HAP-1 (cell line): Measurements from ENCODE around the gene EVL.

ENCODE experiments used
- DNase-seq, 2 experiments: peaks; one replicate each; pipeline ENCODE4 v3.0.0-alpha.2; 2016 to 2020; ENCODE audit warnings: low spot score in 2 of 2
- H3K27me3 ChIP-seq: fragments of 250-450 bp; sonication (Bioruptor Pico); 2 replicates; pipeline ENCODE4 v1.5.1; 2020; ENCODE audit warnings: low read depth, mild to moderate bottlenecking, moderate library complexity
- H3K36me3 ChIP-seq: fragments of 250-450 bp; sonication (Bioruptor Pico); replicated peaks from 2 replicates; pipeline ENCODE4 v1.5.1; 2020; ENCODE audit warnings: mild to moderate bottlenecking
- H3K4me1 ChIP-seq: fragments of 250-450 bp; sonication (Bioruptor Pico); 2 replicates; pipeline ENCODE4 v1.5.1; 2020; ENCODE audit warnings: mild to moderate bottlenecking
- H3K4me3 ChIP-seq: fragments of 250-450 bp; sonication (Bioruptor Pico); 2 replicates; pipeline ENCODE4 v1.5.1; 2020; ENCODE audit warnings: mild to moderate bottlenecking, moderate library complexity
- H3K9me3 ChIP-seq: fragments of 250-450 bp; sonication (Bioruptor Pico); 2 replicates; pipeline ENCODE4 v1.5.1; 2020; ENCODE audit warnings: mild to moderate bottlenecking, moderate library complexity
- in situ Hi-C: fragments of 300-500 bp; cut with MboI; formaldehyde crosslinking; loops from 3 replicates; pipeline ENCODE4 v1.14.3; 2020; ENCODE audit warnings: low sequenced_read_pairs, inconsistent platforms, mixed read lengths

EVL gene

DNA sequence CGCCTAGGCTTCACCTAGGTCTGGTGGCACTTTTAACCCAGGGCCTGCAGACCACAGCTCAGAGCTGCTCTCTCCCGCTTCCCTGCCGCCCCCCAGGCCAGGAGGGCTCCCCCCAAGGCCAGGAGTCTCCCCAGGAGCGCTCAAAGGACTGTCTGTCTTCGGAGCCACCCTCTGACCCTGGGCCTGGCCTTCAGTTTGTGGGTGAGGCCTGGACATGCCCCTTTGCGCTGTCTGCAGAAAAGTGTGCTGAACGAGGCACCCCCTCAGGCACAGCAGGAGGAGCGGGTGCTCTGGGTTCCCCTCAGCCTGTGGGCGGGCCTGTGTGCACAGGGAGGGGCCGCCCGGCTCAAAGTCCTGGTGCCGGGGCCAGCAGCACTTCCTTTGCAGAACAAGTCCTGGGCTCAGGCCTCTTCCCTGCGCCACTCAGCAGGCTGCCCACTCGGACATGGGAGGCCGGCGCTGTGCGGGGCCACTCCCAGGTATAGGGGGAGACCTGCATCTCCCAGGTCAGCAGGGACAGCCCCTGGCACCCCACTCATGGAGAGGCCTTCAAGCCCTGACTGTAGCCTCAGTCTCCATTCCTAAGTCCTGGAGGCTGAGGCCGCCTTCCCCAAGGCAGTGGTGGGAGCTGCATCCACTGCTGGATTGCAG, 79.9 kb downstream of the EVL start:
- Histone ChIP-seq H3K9me3 (no peaks in the 10 kb centered on the region), H3K4me3 (no peak overlapping the region), H3K27me3 (no peaks in the 10 kb centered on the region), H3K36me3 (no peaks in the 10 kb centered on the region), H3K4me1 (no peaks in the 10 kb centered on the region)
- no peak for DNase-seq
- in situ Hi-C loops = no loop called here

DNA sequence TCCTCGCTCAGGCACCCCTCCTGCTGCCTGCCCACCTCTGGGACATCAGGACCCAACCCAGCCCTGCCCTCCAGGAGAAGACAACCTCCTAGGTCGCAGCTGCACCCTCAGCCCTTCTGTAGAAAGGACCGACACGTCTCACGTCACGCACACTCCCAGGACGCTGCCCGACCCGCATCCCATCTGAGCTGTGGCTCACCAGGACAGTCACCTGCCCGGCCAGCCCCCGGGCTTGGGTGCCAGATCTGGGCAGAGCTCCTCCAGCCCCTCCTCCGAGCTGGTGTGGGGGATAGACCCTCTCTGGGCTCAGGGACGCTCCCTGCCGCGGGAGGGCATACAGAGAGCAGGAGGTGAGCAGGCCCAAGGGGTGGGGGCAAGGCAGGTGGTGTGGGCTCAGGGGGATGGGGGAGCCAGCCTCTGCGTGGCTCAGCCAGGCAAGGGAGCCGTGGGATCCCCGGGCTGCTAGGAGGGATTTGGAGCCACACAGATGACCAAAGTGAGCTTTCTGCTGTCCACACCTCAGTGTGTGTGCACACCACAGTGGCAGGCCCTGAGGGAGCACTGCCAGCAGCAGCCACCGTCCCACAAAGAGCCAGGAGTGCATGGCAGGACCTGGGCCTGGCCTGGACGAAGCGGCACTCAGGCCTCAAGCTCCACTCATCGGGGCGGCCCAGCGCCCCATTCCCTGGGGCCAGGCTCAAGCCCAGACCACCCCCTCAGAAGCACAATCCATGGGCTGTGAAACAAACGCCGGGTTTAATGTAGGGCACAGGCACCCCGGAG, 80.7 kb downstream of the EVL start:
- Histone ChIP-seq H3K4me1 (no peaks in the 10 kb centered on the region), H3K36me3 (no peaks in the 10 kb centered on the region), H3K9me3 (no peaks in the 10 kb centered on the region), H3K27me3 (no peaks in the 10 kb centered on the region), H3K4me3 (no peak overlapping the region)
- DNase-seq = no peak
- in situ Hi-C loops = no loop called here

DNA sequence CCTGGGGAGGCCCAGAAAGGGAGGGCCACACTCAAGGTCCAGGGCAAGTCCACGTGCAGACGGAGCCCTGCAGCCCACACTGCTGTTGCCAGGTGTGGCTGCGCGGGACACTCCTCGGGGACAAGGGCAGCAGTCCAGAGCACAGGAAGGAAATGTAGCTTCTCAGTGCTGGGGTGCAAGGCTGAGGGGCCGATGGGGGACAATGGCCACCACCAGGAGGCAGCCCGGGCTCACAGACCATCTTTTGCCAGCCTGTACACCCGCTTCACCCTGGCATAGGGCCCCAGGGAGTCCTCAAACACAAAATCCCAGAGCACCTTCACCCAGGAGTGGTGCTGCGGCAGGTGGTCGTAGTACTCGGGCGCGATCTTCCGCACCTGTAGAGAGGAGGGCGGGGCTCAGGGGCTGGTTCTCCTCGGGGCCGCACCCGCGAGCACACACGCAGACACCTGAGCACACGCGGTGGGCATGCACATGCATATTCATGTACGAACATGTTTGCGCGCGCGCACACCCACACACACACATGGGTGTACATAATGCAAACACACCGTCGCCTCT, 81.4 kb downstream of the EVL start:
- H3K27me3 ChIP-seq = no peaks in the 10 kb centered on the region
- H3K9me3 ChIP-seq = no peaks in the 10 kb centered on the region
- in situ Hi-C loops = no loop called here
- no peak overlapping the region for H3K4me3 ChIP-seq
- no peaks in the 10 kb centered on the region for H3K36me3 ChIP-seq
- no peak for DNase-seq
- no peaks in the 10 kb centered on the region for H3K4me1 ChIP-seq

DNA sequence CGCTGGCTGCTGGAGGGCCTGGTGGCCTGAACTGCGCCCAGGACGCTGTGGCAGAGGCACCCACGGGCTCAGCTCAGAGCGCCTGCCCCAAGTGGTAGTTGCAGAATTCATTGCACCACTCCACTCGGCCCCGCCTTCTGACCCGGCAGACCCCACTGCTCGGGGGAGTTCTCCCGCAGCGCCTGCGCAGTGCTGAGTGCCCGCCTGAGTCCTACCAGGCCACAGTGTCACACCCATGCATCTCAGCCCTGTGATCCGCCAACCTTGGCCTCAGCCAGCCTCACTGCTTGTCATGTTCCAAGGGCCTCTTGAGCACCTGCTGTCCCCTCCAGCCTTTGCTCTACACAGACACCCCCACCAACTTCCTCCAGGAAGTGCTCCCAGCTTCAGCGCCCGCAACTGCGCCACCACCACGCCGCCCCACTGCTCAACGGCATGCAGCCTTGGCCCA, 82.0 kb downstream of the EVL start:
- no peak overlapping the region for H3K4me3 ChIP-seq
- no peak for DNase-seq
- in situ Hi-C loops = no loop called here

DNA sequence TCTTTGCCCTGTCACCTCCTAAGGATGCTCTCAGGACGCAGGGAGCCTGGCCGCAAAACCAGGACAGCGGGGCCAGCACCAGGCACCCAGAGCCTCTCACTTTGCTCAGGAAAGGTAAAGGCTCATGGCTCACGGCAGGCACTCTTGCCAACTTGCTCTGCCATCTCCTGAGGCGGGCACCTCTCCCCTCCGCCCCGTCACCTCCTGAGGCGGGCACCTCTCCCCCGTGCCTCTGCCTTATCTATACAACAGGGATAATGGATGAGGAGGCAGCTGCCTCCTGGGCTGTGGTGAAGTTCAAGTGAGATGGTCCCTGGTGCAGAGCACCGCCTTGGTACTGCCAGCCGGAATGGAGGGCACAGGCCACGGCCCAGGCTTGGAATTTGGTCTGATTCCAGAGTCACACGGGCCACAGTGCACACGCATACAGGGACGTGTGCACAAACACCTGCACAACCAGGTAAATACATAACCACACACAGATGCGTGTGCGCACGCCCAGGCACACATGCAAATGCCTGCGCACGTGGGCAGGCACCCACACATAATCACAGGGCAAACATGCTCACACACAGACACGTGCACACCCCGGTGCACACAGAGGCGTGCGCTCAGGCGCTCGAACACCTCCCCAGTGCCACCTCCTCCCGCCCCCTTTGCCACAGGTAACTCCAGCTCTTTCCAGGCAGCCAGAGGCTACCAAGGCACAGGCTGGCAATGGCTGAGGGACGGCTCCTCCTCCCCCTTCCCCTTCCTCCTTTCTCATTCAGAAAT, 82.7 kb downstream of the EVL start:
- no peaks in the 10 kb centered on the region for H3K4me1 ChIP-seq
- H3K9me3 ChIP-seq = no peaks in the 10 kb centered on the region
- DNase-seq = no peak
- H3K4me3 ChIP-seq = no peak overlapping the region
- in situ Hi-C loops = no loop called here
- H3K27me3 ChIP-seq = no peaks in the 10 kb centered on the region
- no peaks in the 10 kb centered on the region for H3K36me3 ChIP-seq

More for the DNA sequence above, 82.0 kb downstream of the EVL start:
- Histone ChIP-seq H3K4me1 (no peaks in the 10 kb centered on the region), H3K27me3 (no peaks in the 10 kb centered on the region), H3K36me3 (no peaks in the 10 kb centered on the region), H3K9me3 (no peaks in the 10 kb centered on the region)

DNA sequence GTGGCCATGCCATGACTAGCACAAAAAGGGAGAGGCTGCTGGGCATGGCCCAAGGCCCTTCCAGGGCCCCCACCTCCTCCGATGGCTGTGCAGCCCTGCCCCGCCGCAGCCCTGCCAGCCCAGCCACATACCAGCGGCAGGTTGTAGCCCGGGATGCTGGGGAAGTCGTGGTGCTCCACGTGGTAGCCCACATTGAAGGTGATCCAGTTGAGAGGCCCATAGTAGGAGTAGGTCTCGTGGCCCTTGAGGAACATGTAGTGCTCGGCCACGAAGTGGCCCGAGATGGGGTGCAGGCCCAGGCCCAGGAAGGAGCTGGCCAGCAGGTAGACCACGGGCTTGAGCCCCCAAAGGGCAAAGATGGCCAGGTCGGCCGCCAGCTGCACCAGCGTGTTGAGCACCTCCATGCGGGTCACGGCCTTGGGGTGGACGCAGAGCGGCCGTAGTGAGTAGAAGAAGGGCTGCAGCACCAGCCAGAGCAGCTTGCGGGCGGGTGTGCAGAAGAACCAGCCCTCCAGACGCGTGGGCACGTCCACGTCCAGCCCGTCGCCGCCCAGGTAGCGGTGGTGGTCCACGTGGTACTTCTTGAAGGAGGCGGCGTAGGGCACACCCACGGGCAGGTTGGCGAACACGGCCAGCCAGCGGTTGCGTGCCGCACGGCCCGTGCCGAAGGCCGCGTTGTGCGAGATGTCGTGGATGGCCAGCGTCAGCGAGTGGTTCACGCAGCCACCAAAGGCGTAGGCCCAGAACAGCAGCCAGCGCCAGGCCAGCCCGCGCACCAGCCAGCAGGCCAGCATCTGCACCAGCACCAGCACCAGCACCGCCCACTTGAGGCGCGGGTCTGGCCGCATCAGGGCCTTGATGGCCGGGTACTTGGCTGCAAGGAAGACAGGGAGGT, 83.9 kb downstream of the EVL start:
- Histone ChIP-seq H3K4me3 (no peak overlapping the region), H3K4me1 (no peaks in the 10 kb centered on the region), H3K9me3 (no peaks in the 10 kb centered on the region), H3K36me3 (no peaks in the 10 kb centered on the region), H3K27me3 (no peaks in the 10 kb centered on the region)
- DNase-seq = no peak
- in situ Hi-C loops = no loop called here

DNA sequence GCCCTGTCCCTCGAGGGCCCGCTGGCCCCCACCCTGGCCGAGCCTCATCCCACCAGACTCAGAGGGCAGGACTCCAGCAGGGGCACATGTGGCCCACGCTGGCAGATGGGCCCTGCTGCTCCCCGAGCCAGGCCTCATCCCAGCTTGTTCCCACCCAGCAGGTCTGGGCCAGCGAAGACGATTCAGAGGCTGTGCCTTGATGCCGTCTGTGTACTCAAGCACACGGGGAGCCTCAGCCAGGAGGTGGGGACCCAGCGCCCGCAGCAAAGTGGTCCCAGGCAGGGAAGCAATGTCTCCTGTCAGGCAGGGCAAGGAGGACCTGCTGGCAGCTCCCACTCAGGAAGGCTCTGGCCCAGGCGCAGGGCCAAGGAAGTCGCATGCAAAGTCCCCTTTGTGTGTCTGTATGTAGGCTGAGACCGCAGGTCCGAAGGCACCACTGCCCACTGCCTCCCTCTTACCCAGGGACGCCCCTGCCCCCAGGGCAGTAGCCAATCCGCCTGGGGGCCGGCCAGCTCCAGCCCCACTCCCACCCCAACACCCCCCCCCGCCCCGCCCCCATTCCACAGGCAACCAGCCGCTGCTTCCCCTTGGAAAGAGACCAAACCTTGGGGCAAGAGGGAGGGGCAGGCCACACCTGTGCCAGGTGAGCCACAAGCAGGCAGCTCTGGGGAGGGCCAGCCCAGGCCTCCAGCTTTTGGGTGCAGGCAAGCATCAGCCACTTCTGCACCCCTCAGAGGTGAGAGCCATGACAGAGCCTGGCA, 84.8 kb downstream of the EVL start:
- in situ Hi-C loops = no loop called here
- no peak for DNase-seq
- Histone ChIP-seq H3K27me3 (no peaks in the 10 kb centered on the region), H3K4me1 (no peaks in the 10 kb centered on the region), H3K9me3 (peaks cover 7% of the 10 kb centered on the region), H3K36me3 (no peaks in the 10 kb centered on the region), H3K4me3 (no peak overlapping the region)

DNA sequence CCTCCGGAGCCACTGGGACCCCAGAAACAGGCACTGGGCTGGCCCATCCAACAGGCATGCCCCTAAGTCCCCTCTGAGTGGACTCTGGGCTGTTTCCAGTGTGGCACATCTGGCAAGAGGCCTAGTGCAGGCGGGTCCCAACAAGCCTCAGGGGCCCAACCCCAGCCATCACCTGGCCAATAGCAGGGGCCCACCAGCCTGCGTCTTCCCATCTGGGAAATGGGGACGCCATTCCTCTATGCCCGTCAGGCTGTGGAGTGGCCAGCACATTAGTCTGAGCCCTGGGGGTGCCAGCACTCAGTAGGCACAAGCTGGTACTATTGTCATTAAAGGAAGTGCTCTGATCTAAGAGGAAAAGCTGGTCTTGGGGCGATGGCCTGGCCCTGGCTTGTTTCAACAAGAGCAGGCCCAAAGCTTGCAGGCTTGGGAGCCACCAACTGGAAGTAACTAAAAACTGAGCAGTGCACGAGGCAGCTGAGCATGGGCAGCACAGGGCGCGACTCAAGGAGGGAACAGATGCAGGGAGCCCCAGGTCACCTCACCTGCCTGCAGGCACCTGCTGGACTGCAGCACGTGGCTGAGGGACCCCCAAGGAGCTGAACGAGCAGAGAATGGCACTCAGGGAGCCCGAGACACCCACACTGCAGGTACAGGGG, 85.8 kb downstream of the EVL start:
- no peaks in the 10 kb centered on the region for H3K36me3 ChIP-seq
- H3K27me3 ChIP-seq = no peaks in the 10 kb centered on the region
- peaks cover 7% of the 10 kb centered on the region for H3K9me3 ChIP-seq
- no peak overlapping the region for H3K4me3 ChIP-seq
- no peak for DNase-seq
- in situ Hi-C loops = no loop called here
- H3K4me1 ChIP-seq = no peaks in the 10 kb centered on the region

DNA sequence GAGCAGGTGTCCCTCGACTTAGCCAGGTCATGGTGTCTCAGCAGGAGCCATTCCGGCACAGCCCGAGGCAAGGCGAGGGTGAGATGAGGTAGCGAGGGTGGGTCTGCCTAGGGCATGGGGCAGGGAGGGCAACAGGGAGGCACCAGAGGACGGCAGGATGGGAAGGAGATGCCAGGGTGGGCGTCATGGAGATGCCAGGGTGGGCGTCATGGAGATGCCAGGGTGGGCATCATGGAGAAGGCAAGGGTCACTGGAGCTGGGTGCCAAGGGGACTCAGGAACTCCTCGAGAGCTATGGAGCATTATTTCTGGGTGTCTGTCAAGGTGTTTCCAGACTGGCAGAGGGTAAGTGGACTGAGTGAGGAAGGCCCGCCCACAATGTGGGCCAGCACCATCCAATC, 86.9 kb downstream of the EVL start:
- in situ Hi-C loops = no loop called here
- DNase-seq = no peak
- H3K4me3 ChIP-seq = no peak overlapping the region
- H3K9me3 ChIP-seq = peaks cover 7% of the 10 kb centered on the region
- no peaks in the 10 kb centered on the region for H3K36me3 ChIP-seq
- H3K27me3 ChIP-seq = no peaks in the 10 kb centered on the region
- no peaks in the 10 kb centered on the region for H3K4me1 ChIP-seq

DNA sequence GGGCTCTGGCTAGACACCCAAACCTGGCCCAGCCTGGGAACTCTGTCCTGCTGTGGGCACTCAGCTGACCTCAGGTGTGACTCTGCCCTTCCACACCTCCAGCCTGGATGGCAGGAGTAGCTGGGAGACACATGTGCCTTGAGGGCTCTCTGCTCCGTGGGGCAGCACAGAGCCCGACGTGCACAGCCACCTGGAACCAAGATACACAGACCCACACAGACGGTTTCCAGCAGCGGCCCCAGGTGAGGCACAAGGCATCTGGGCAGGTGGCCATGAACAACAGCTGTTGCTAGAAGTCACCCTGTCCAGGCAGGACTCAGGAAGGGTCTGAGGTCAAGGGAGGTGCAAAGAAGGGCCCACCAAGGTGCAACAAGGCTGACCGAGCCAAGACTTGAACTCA, 88.3 kb downstream of the EVL start:
- H3K4me1 ChIP-seq = no peaks in the 10 kb centered on the region
- no peak for DNase-seq
- no peaks in the 10 kb centered on the region for H3K36me3 ChIP-seq
- peaks cover 7% of the 10 kb centered on the region for H3K9me3 ChIP-seq
- no peaks in the 10 kb centered on the region for H3K27me3 ChIP-seq
- in situ Hi-C loops = no loop called here
- no peak overlapping the region for H3K4me3 ChIP-seq

DNA sequence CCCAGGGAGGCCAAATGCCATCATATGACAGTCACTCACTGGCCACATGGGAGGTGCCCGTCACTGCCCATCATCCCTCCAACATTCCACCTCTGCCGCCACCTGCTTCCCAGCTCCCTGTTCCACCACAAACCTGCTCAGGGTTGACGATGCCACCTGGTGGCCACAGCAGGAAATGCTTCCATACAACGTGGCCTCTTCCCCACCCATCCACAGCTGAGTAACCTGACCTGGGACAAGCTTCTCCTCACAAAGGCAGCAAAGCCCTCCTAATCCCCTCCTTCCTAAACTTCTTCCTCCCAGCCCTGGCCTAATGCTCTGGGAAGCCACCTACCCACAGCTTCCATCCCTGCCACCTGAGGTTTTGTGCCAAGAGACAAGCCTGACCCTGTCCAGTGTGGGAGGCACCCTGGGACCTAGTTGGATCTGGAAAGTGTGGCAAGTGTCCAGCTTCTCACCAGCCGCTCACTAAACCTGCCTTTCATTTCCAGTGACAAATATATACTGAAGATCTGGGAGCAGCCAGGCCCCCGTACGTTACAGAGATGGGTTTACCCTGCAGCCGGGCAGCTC, 89.9 kb downstream of the EVL start:
- Histone ChIP-seq H3K36me3 (no peaks in the 10 kb centered on the region), H3K27me3 (no peaks in the 10 kb centered on the region; the same call in 1 of the 2 replicates), H3K4me3 (no peak overlapping the region), H3K9me3 (peaks cover 7% of the 10 kb centered on the region), H3K4me1 (no peaks in the 10 kb centered on the region)
- DNase-seq = peak; percentile 39 to 64
- in situ Hi-C loops = no loop called here
